CD14-positive monocyte (primary cell): ENCODE results near the gene TTLL11. TPM values are rescaled to one million over a fixed set of nuclear protein-coding genes. Genes with fewer than 3 reads are reported as not detected.

Experiments
- DNase-seq, 3 donors: peaks; one replicate each; pipeline ENCODE4 v3.0.0-alpha.2; 2011 to 2022
- H2AFZ ChIP-seq: 2 replicates; pipeline ENCODE4 v1.6.0; 2012; ENCODE audit warnings: mild to moderate bottlenecking, low read depth, low read length, inconsistent platforms; ENCODE audit not compliant: insufficient read depth, poor library complexity, severe bottlenecking
- H3K27ac ChIP-seq, 2 donors: 1 replicate in 1 of 2; 2 replicates in 1 of 2; pipeline ENCODE4 v1.5.1; 2012 to 2013; ENCODE audit warnings: low read length in 2 of 2, control low read depth in 1 of 2, inconsistent platforms in 1 of 2, low read depth in 1 of 2, mild to moderate bottlenecking in 1 of 2
- H3K27me3 ChIP-seq, 2 donors: one replicate each; pipeline versions ENCODE4 v1.6.0 to v1.6.1; 2011 to 2013; ENCODE audit warnings: low read length in 2 of 2; ENCODE audit not compliant: control insufficient read depth in 2 of 2, insufficient read depth in 2 of 2
- H3K36me3 ChIP-seq, 2 donors: replicated peaks in 1 of 2; 1 replicate in 1 of 2; 2 replicates in 1 of 2; pipeline versions ENCODE4 v1.5.1 to v1.6.1; 2012 to 2013; ENCODE audit warnings: low read length in 2 of 2, control low read depth in 1 of 2, inconsistent platforms in 1 of 2, mild to moderate bottlenecking in 1 of 2; ENCODE audit not compliant: insufficient read depth in 2 of 2, control insufficient read depth in 1 of 2
- H3K4me1 ChIP-seq, 2 donors: 1 replicate in 1 of 2; 2 replicates in 1 of 2; pipeline versions ENCODE4 v1.5.1 to v1.6.1; 2012 to 2013; ENCODE audit warnings: low read length in 2 of 2, control low read depth in 1 of 2, inconsistent platforms in 1 of 2, mild to moderate bottlenecking in 1 of 2, moderate library complexity in 1 of 2; ENCODE audit not compliant: insufficient read depth in 2 of 2, control insufficient read depth in 1 of 2
- H3K4me2 ChIP-seq: replicated peaks from 2 replicates; pipeline ENCODE3; 2012; ENCODE audit warnings: low read length, moderate library complexity, mild to moderate bottlenecking; ENCODE audit not compliant: poor library complexity, severe bottlenecking; ENCODE audit errors: extremely low read depth
- H3K4me3 ChIP-seq, 3 experiments: fragments of 200-600 bp in 1 of 3; sonication (generic) in 1 of 3; replicated peaks in 1 of 3; 1 replicate in 2 of 3; 2 replicates in 1 of 3; pipeline ENCODE4 v1.5.1; 2011 to 2013; ENCODE audit warnings: low read length in 3 of 3, mild to moderate bottlenecking in 3 of 3, control low read depth in 2 of 3, low read depth in 2 of 3, inconsistent platforms in 1 of 3, moderate library complexity in 1 of 3
- H3K79me2 ChIP-seq: 2 replicates; pipeline ENCODE4 v1.6.0; 2012; ENCODE audit warnings: mild to moderate bottlenecking, control low read depth, inconsistent platforms, low read length, moderate library complexity; ENCODE audit not compliant: insufficient read depth
- H3K9ac ChIP-seq: 2 replicates; pipeline ENCODE4 v1.6.0; 2017; ENCODE audit warnings: low read length, mild to moderate bottlenecking; ENCODE audit not compliant: insufficient read depth, poor library complexity, severe bottlenecking
- H3K9me3 ChIP-seq, 2 donors: replicated peaks in 1 of 2; 1 replicate in 1 of 2; 2 replicates in 1 of 2; pipeline versions ENCODE4 v1.5.1 to v1.6.1; 2012 to 2013; ENCODE audit warnings: low read length in 2 of 2, control low read depth in 1 of 2; ENCODE audit not compliant: control insufficient read depth in 1 of 2, insufficient read depth in 1 of 2
- H4K20me1 ChIP-seq: 2 replicates; pipeline ENCODE4 v1.6.0; 2012; ENCODE audit warnings: mild to moderate bottlenecking, low read length, control low read depth, moderate library complexity; ENCODE audit not compliant: insufficient read depth
- H3K27ac Mint-ChIP-seq, 7 donors: one replicate each; pipeline ENCODE4 v1.8.0; 2020; ENCODE audit warnings: mild to moderate bottlenecking in 7 of 7, mixed read lengths in 7 of 7, moderate library complexity in 6 of 7, inconsistent platforms in 2 of 7
- H3K27me3 Mint-ChIP-seq, 3 donors: one replicate each; pipeline ENCODE4 v1.8.0; 2021 to 2022; ENCODE audit warnings: low read depth in 3 of 3, mild to moderate bottlenecking in 3 of 3, mixed read lengths in 3 of 3, moderate library complexity in 3 of 3, inconsistent platforms in 1 of 3
- H3K36me3 Mint-ChIP-seq, 2 donors: one replicate each; pipeline ENCODE4 v1.8.0; 2020; ENCODE audit warnings: mixed read lengths in 2 of 2, inconsistent platforms in 1 of 2, mild to moderate bottlenecking in 1 of 2
- H3K4me1 Mint-ChIP-seq: one replicate; pipeline ENCODE4 v1.8.0; 2020; ENCODE audit warnings: mild to moderate bottlenecking, mixed read lengths
- H3K4me3 Mint-ChIP-seq, 2 donors: one replicate each; pipeline ENCODE4 v1.8.0; 2020; ENCODE audit warnings: mild to moderate bottlenecking in 2 of 2, mixed read lengths in 2 of 2, moderate library complexity in 1 of 2
- H3K9me3 Mint-ChIP-seq, 7 donors: one replicate each; pipeline ENCODE4 v1.8.0; 2020 to 2022; ENCODE audit warnings: mixed read lengths in 7 of 7, mild to moderate bottlenecking in 6 of 7, moderate library complexity in 6 of 7, inconsistent platforms in 2 of 7
- WGBS: methylation state at CpG from one replicate; pipeline ENCODE4 v1.1.5; 2013; ENCODE audit warnings: missing lambda C conversion rate; ENCODE audit not compliant: insufficient coverage; 5-methylcytosine and 5-hydroxymethylcytosine counted together
- intact Hi-C, 2 donors: fragments of 100-400 bp; cut with micrococcal nuclease; formaldehyde crosslinking; loops; one replicate each; pipeline versions ENCODE4 v1.15.0 to v1.15.1; 2023
- polyA plus RNA-seq, 3 donors: library from polyadenylated mRNA; depleted of rRNA in 1 of 3; unstranded in 2 of 3; stranded (reverse) in 1 of 3; fragments of 300-500 nt in 2 of 3; fragments of >200 nt in 1 of 3; fragmentation: Illumina TruSeq in 2 of 3; gene quantifications; 1 replicate in 2 of 3; 2 replicates in 1 of 3; pipeline ENCODE4 v1.2.3, GENCODE V29; 2012 to 2021
- TF ChIP-seq, protein P1 (sequence below): fragments of 200-600 bp; IDR thresholded peaks from one replicate; pipeline ENCODE4 v1.8.0; 2022; ENCODE audit warnings: antibody characterized with exemption, mild to moderate bottlenecking

Gene TTLL11
- polyA plus RNA-seq, 3 donors = 2.9 to 3.5 (median 3.1) TPM

DNA sequence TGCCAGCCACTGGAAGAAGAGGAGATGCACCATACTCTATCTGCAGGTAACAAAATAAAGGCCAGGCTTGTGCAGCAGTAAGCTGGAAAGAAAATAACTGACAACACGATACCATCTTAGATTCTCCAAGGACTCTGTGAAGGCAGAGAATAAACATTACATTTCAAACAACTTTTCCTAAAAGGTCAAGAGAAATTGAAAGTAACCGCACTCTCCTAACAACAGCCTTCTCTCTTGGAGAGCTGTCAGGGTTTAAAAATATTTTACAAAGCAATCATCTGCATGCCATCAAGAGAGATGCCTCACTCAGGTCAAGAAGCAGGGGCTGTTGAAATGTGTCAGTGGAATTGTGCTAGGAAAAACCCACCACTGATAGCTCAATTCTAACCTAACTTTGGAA lies 13.5 kb upstream of the TTLL11 start:
- peaks cover 7 to 12% (median 7%) of the 10 kb centered on the region in 7 donors for H3K9me3 Mint-ChIP-seq
- no peaks in the 10 kb centered on the region for H3K4me1 Mint-ChIP-seq
- H2AFZ ChIP-seq = no peak overlapping the region
- H3K27ac Mint-ChIP-seq = no peak overlapping the region
- peaks cover 0 to 3% of the 10 kb centered on the region in 2 donors for H3K9me3 ChIP-seq
- WGBS = 80% methylated on average over 1 of the region's 2 CpGs
- intact Hi-C loops = no loop called here
- H3K4me3 ChIP-seq = no peak overlapping the region
- H3K27me3 Mint-ChIP-seq = peaks cover 2 to 4% (median 3%) of the 10 kb centered on the region in 3 donors
- H3K27me3 ChIP-seq = no peaks in the 10 kb centered on the region
- H3K36me3 ChIP-seq = no peaks in the 10 kb centered on the region
- H3K27ac ChIP-seq = no peak overlapping the region
- H3K9ac ChIP-seq = no peak overlapping the region
- no peaks in the 10 kb centered on the region for H3K79me2 ChIP-seq
- no peak for DNase-seq
- TF ChIP-seq, protein P1, sequence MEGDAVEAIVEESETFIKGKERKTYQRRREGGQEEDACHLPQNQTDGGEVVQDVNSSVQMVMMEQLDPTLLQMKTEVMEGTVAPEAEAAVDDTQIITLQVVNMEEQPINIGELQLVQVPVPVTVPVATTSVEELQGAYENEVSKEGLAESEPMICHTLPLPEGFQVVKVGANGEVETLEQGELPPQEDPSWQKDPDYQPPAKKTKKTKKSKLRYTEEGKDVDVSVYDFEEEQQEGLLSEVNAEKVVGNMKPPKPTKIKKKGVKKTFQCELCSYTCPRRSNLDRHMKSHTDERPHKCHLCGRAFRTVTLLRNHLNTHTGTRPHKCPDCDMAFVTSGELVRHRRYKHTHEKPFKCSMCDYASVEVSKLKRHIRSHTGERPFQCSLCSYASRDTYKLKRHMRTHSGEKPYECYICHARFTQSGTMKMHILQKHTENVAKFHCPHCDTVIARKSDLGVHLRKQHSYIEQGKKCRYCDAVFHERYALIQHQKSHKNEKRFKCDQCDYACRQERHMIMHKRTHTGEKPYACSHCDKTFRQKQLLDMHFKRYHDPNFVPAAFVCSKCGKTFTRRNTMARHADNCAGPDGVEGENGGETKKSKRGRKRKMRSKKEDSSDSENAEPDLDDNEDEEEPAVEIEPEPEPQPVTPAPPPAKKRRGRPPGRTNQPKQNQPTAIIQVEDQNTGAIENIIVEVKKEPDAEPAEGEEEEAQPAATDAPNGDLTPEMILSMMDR = no peak
- H4K20me1 ChIP-seq = no peaks in the 10 kb centered on the region
- no peaks in the 10 kb centered on the region for H3K36me3 Mint-ChIP-seq
- H3K4me1 ChIP-seq = no peaks in the 10 kb centered on the region
- no peak overlapping the region for H3K4me3 Mint-ChIP-seq
- H3K4me2 ChIP-seq = no peak overlapping the region

DNA sequence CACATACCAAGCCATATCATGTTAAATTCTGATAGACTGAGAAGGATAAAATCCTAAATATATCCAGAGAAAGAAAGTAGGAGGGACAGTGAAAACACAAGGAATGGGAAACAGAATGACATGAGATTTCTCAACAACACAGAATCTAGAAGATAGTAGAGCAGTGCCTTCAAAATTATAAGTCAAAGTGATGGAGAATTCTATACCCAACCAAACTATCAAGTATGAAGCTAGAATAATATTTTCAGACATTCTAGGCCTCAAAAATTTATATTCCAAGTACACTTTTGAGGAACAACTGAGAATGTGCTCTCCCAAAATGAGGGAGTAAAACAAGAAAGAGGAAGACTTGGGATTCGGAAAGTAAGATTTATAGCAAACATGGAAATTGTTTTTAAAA lies 10.9 kb upstream of the TTLL11 start:
- Histone ChIP-seq H3K9me3 (peaks cover 0 to 3% of the 10 kb centered on the region in 2 donors), H3K79me2 (no peaks in the 10 kb centered on the region), H3K27me3 (no peaks in the 10 kb centered on the region), H2AFZ (no peak overlapping the region), H3K27ac (no peak overlapping the region), H3K4me3 (no peak overlapping the region), H3K36me3 (no peaks in the 10 kb centered on the region), H3K4me2 (no peak overlapping the region), H4K20me1 (no peaks in the 10 kb centered on the region), H3K4me1 (no peaks in the 10 kb centered on the region), H3K9ac (no peak overlapping the region)
- Mint-ChIP-seq H3K4me1 (peaks cover 6% of the 10 kb centered on the region), H3K4me3 (no peak overlapping the region), H3K27me3 (peaks cover 3 to 7% (median 7%) of the 10 kb centered on the region in 3 donors), H3K27ac (no peak overlapping the region), H3K36me3 (no peaks in the 10 kb centered on the region), H3K9me3 (peaks cover 4 to 12% (median 7%) of the 10 kb centered on the region in 7 donors)
- TF ChIP-seq, protein P1 = no peak
- intact Hi-C loops = no loop called here
- no CpG with 5 or more reads among the region's 1 CpG for WGBS
- DNase-seq = no peak
